Measurements from ENCODE around the gene PKMYT1.

DNA sequence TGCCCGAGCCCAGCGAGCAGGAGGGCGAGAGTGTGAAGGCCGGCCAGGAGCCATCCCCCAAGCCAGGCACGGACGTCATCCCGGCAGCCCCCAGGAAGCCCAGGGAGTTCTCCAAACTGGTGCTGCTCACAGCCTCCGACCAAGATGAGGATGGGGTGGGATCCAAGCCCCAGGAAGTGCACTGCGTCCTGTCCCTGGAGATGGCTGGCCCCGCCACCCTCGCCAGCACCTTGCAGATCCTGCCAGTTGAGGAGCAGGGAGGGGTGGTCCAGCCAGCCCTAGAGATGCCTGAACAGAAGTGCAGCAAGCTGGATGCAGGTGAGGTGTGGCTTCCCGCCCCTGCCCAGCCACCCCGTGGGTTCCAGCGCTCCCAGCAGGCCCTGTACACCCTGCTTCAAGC lies 50.6 kb downstream of the PKMYT1 start:
- TF ChIP-seq SPI1 (IDR thresholded peaks at IDR 0.05; ENCODE audit: borderline replicate concordance, low read depth) = no peak
- TF ChIP-seq, protein P1, sequence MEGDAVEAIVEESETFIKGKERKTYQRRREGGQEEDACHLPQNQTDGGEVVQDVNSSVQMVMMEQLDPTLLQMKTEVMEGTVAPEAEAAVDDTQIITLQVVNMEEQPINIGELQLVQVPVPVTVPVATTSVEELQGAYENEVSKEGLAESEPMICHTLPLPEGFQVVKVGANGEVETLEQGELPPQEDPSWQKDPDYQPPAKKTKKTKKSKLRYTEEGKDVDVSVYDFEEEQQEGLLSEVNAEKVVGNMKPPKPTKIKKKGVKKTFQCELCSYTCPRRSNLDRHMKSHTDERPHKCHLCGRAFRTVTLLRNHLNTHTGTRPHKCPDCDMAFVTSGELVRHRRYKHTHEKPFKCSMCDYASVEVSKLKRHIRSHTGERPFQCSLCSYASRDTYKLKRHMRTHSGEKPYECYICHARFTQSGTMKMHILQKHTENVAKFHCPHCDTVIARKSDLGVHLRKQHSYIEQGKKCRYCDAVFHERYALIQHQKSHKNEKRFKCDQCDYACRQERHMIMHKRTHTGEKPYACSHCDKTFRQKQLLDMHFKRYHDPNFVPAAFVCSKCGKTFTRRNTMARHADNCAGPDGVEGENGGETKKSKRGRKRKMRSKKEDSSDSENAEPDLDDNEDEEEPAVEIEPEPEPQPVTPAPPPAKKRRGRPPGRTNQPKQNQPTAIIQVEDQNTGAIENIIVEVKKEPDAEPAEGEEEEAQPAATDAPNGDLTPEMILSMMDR (IDR thresholded peaks at IDR 0.05; ENCODE audit: insufficient read depth, low read length) = no peak
- TF ChIP-seq POLR2AphosphoS5 (IDR thresholded peaks at IDR 0.05; ENCODE audit: low read depth) = no peak
- no peak for TF ChIP-seq GABPA (IDR thresholded peaks at IDR 0.05; ENCODE audit: low read depth)

Measured in HL-60 (cell line).